ENCODE results near the gene SNX9.

- TF ChIP-seq, protein P1, sequence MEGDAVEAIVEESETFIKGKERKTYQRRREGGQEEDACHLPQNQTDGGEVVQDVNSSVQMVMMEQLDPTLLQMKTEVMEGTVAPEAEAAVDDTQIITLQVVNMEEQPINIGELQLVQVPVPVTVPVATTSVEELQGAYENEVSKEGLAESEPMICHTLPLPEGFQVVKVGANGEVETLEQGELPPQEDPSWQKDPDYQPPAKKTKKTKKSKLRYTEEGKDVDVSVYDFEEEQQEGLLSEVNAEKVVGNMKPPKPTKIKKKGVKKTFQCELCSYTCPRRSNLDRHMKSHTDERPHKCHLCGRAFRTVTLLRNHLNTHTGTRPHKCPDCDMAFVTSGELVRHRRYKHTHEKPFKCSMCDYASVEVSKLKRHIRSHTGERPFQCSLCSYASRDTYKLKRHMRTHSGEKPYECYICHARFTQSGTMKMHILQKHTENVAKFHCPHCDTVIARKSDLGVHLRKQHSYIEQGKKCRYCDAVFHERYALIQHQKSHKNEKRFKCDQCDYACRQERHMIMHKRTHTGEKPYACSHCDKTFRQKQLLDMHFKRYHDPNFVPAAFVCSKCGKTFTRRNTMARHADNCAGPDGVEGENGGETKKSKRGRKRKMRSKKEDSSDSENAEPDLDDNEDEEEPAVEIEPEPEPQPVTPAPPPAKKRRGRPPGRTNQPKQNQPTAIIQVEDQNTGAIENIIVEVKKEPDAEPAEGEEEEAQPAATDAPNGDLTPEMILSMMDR (IDR thresholded peaks at IDR 0.05): no peak
- TF ChIP-seq POLR2AphosphoS5 (IDR thresholded peaks at IDR 0.05) (no peak), POLR2A (IDR thresholded peaks at IDR 0.05) (no peak), EP300 (IDR thresholded peaks at IDR 0.05; ENCODE audit: low read depth) (no peak)
Observed at GRCh38 chr6:157839606-157840005, 16.6 kb downstream of the SNX9 start.

Measured in transverse colon (tissue), 4 donors.